IgD-negative memory B cell (primary cell): ENCODE data around the gene UGT8. TPM values are rescaled to one million over a fixed set of nuclear protein-coding genes. Genes with fewer than 3 reads are reported as not detected.

Experiments
- H3K27ac Mint-ChIP-seq, 3 donors: one replicate each; pipeline ENCODE4 v1.8.0; 2020 to 2022; ENCODE audit warnings: mild to moderate bottlenecking in 3 of 3, mixed read lengths in 3 of 3, moderate library complexity in 1 of 3
- H3K27me3 Mint-ChIP-seq: one replicate; pipeline ENCODE4 v1.8.0; 2021; ENCODE audit warnings: mixed read lengths
- H3K36me3 Mint-ChIP-seq: one replicate; pipeline ENCODE4 v1.8.0; 2020; ENCODE audit warnings: mild to moderate bottlenecking, mixed read lengths
- H3K4me1 Mint-ChIP-seq, 3 donors: one replicate each; pipeline ENCODE4 v1.8.0; 2020 to 2022; ENCODE audit warnings: mixed read lengths in 3 of 3, mild to moderate bottlenecking in 1 of 3
- H3K4me3 Mint-ChIP-seq, 4 donors: one replicate each; pipeline ENCODE4 v1.8.0; 2020 to 2022; ENCODE audit warnings: mild to moderate bottlenecking in 4 of 4, mixed read lengths in 4 of 4, moderate library complexity in 3 of 4
- H3K9me3 Mint-ChIP-seq, 3 donors: one replicate each; pipeline ENCODE4 v1.8.0; 2020 to 2021; ENCODE audit warnings: mixed read lengths in 3 of 3, mild to moderate bottlenecking in 1 of 3
- polyA plus RNA-seq: library from polyadenylated mRNA; unstranded; fragments of 300-500 nt; fragmentation: Illumina TruSeq; gene quantifications from one replicate; pipeline ENCODE4 v1.2.3, GENCODE V29; 2021

Gene UGT8
- polyA plus RNA-seq, 1 donor from 2014 or later = 6.1 TPM

- Mint-ChIP-seq H3K9me3 (no peaks in the 10 kb centered on the region), H3K4me3 (no peak overlapping the region), H3K27ac (no peak overlapping the region), H3K27me3 (no peaks in the 10 kb centered on the region), H3K4me1 (peaks cover 8 to 12% (median 10%) of the 10 kb centered on the region in 3 donors), H3K36me3 (peaks cover 1% of the 10 kb centered on the region)
Measured at GRCh38 chr4:114694770-114695169, 96.2 kb downstream of the UGT8 start.

GRCh38 chr4:114698231-114698630, 99.6 kb downstream of the UGT8 start:
- no peaks in the 10 kb centered on the region for H3K9me3 Mint-ChIP-seq
- peaks cover 1% of the 10 kb centered on the region for H3K36me3 Mint-ChIP-seq
- no peaks in the 10 kb centered on the region for H3K27me3 Mint-ChIP-seq
- H3K4me3 Mint-ChIP-seq = no peak overlapping the region
- no peaks in the 10 kb centered on the region for H3K4me1 Mint-ChIP-seq
- no peak overlapping the region for H3K27ac Mint-ChIP-seq

GRCh38 chr4:114701491-114701890, 102.9 kb downstream of the UGT8 start:
- Mint-ChIP-seq H3K4me3 (no peak overlapping the region), H3K9me3 (no peaks in the 10 kb centered on the region), H3K27ac (no peak overlapping the region), H3K27me3 (no peaks in the 10 kb centered on the region), H3K36me3 (peaks cover 1% of the 10 kb centered on the region), H3K4me1 (no peaks in the 10 kb centered on the region)

GRCh38 chr4:114717432-114717831, 118.8 kb downstream of the UGT8 start:
- Mint-ChIP-seq H3K27ac (no peak overlapping the region), H3K4me1 (peaks cover 0 to 1% (median 0%) of the 10 kb centered on the region in 3 donors), H3K27me3 (no peaks in the 10 kb centered on the region)

GRCh38 chr4:114725066-114725465, 126.5 kb downstream of the UGT8 start:
- H3K36me3 Mint-ChIP-seq = peaks cover 8% of the 10 kb centered on the region
- H3K4me1 Mint-ChIP-seq = no peaks in the 10 kb centered on the region
- H3K4me3 Mint-ChIP-seq = no peak overlapping the region

More at GRCh38 chr4:114717432-114717831, 118.8 kb downstream of the UGT8 start:
- no peak overlapping the region for H3K4me3 Mint-ChIP-seq
- H3K36me3 Mint-ChIP-seq = peaks cover 6% of the 10 kb centered on the region
- H3K9me3 Mint-ChIP-seq = no peaks in the 10 kb centered on the region

GRCh38 chr4:114727461-114727860, 128.9 kb downstream of the UGT8 start:
- Mint-ChIP-seq H3K27me3 (peaks cover 2% of the 10 kb centered on the region), H3K27ac (no peak overlapping the region), H3K36me3 (peaks cover 6% of the 10 kb centered on the region), H3K4me1 (no peaks in the 10 kb centered on the region), H3K9me3 (no peaks in the 10 kb centered on the region), H3K4me3 (no peak overlapping the region)

More at GRCh38 chr4:114725066-114725465, 126.5 kb downstream of the UGT8 start:
- H3K27ac Mint-ChIP-seq = no peak overlapping the region
- no peaks in the 10 kb centered on the region for H3K9me3 Mint-ChIP-seq
- H3K27me3 Mint-ChIP-seq = peaks cover 2% of the 10 kb centered on the region
